SHP77 treated with DMSO at 0.1 percent for 48 hours (cell line): ENCODE data around the gene PTBP3.
A peak's percentile ranks its signal among the peaks of the same experiment; 100 is the strongest.
"Not testable (repeated sequence)": the region's sequence is repeated elsewhere in the genome, so short reads cannot be mapped to it uniquely, and the experiment has no call there.

ENCODE experiments used
- DNase-seq: peaks from one replicate; lab custom pipeline; 2025; lab: John Stamatoyannopoulos, UW

The PTBP3 gene, protein sequence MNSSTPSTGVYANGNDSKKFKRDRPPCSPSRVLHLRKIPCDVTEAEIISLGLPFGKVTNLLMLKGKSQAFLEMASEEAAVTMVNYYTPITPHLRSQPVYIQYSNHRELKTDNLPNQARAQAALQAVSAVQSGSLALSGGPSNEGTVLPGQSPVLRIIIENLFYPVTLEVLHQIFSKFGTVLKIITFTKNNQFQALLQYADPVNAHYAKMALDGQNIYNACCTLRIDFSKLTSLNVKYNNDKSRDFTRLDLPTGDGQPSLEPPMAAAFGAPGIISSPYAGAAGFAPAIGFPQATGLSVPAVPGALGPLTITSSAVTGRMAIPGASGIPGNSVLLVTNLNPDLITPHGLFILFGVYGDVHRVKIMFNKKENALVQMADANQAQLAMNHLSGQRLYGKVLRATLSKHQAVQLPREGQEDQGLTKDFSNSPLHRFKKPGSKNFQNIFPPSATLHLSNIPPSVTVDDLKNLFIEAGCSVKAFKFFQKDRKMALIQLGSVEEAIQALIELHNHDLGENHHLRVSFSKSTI

DNA sequence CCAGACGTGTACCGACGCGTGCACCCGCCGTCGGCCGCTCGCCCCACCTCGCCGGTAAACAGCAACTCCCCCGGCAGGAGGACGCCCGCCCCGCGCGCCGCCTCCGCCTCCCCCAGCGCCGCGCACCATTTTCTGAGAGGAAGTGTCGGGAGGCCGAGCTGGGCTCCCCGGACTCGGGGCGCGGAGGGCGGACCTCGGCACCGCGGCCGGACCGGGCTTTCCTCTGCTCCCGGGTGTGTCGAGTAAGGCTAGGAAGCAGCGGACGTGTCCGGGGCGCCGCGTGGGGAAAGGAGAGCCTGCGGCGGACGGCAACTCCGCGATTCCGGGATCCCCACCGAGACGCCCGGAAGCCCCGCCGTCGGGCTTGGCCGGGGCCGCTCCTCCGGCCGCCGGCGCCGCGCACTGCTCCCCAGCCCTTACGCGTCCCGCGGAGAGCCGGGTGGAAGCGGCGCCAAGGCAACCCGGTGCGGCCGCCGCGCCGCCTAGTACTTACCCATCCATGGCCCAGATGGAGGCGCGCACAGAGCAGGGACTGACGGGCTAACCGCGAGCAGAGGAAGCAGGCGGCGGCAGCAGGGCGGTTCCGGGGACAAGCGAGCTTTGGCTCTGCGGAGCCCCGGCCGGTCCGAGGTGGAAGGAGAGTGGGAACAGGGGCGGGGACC lies at the start of gene PTBP3:
Gene PTBP3, minus strand, starts transcription at position 643 of the 662 bp plus-strand sequence. CDS start 35,754 bp downstream, outside the sequence.
- no peak for DNase-seq

DNA sequence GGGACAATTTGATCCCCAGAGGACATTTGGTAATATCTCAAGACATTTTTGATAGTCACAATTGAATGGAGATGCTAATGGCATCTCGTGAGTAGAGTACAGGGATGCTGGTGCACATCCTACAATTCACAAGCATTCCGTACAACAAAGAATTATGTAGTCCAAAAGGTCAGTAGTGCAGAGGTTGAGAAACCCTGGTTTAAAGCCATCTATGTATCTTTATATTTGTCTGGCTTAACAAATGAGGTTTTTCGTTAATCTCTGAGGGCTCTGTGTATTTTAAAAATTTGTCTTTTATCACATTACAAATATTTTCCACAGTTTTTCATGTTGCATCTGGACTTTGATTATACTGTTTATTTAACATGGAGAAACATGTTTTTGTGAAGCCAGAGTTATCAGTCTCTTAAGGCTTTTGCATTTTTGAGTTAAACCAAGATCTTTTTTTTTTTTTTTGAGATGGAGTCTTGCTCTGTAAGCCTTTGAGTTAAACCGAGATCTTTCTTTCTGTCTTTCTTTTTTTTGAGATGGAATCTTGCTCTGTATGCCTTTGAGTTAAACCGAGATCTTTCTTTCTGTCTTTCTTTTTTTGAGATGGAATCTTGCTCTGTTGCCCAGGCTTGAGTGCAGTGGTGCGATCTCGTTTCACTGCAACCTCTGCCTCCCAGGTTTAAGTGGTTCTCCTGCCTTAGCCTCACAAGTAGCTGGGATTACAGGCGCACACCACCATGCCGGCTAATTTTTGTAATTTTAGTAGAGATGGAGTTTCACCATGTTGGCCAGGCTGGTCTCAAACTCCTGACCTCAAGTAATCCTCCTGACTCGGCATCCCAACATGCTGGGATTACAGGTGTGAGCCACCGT lies 49.3 kb upstream of the PTBP3 start:
- DNase-seq, result no peak

- no peak for DNase-seq
Observed at GRCh38 chr9:112382066-112382465, 48.6 kb upstream of the PTBP3 start.

- DNase-seq, result no peak
Observed at GRCh38 chr9:112380825-112381221, 47.4 kb upstream of the PTBP3 start.

GRCh38 chr9:112380102-112380824 lies 46.8 kb upstream of the PTBP3 start, which contains the start of gene HSDL2:
HSDL2 (plus strand) TSS chr9:112380108; CDS start chr9:112380164, 56 bp downstream.
- no peak for DNase-seq

DNA sequence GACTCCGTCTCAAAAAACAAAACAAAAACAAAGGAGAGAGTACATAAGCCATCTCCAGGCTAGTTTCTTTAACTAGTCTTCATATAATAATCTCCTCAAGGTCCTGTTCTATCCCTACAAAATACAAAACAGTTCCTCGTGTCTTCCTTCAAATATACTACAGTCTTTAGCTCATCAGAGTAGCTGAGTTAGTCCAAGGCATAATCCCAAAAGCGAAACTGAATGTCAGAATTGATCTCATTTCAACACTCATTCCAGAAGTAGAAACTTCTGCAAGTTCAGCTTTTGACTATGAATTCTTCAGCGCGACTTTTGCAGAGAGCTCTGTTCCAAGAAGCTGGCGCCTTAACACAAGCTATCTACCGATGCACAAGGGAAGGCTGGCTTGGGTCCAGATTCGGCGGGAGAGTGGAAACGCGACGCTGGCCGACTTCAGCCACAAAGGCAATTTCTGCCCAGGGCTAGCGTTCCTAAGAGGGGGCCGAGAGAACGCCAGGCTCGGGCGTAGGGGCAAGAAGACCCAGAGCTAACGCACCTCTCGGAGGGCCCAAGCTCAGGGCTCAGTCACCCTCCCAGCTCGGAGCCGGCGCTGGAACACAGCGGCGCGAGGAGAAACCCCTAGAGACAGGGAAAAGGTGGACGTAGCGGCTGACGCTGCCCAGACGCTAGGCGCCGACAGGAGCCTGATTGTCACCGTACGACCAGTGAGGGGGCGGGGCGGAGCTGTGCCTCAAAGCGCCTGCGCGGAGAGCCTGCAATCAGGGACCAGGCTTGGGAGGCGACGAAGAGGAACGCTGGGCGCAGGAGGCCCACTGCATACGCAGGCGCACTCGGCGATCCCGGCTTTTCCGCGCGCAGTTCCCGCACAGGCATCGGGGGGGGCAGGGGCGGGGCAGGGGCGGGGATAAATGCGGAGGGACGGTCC lies 46.0 kb upstream of the PTBP3 start:
- peak; percentile 94 for DNase-seq

GRCh38 chr9:112378328-112379176 lies 45.1 kb upstream of the PTBP3 start:
- DNase-seq, result no peak

DNA sequence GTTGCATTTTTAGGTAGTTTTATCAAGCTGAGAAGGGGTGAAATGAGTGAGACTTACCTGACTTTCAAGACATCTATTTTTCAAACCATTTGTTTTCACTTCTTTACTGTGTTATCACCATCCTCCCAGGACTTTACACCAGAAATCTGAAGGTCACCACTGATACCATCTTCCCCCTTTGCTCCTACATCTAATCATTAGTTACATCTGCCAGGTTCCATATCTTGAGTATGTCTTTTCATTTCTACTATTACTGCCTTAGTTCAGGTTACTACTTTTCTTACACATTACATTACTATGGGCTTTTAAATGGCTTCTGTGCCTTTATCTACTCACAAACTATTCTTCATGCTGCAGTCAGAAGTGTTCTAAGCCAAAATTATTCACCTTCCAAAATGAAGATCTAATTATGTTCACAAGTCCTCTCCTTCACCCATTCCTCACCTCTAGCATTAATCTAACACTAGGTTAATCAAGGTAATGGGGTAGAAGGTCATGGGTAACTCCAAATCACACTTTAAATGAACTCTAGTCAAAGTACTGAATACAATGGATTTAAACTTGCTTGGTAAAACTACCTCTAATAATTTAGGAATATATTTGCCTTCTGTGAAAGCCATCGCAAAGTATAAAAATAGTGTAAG lies 44.4 kb upstream of the PTBP3 start:
- DNase-seq, result no peak

DNA sequence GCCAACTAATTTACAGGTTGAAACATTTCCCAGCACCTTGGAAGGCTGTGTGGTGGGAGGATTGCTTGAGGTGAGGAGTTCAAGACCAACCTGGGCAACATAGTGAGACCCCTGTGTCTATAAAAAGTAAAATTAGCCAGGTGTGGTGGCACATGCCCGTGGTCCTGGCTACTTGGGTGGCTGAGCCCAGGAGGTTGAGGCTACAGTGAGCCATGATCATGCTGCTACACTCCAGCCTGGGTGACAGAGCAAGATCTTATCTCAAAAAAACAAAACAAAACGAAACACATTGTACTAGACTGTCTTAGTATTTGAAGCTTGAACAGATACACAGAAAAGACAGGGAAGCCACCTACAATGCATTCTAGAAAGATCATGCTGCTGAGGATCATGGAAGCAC lies 43.7 kb upstream of the PTBP3 start:
- no peak for DNase-seq

- no peak for DNase-seq
Observed at GRCh38 chr9:112375361-112375760, 41.9 kb upstream of the PTBP3 start.

GRCh38 chr9:112374232-112374631 lies 40.8 kb upstream of the PTBP3 start:
- not testable (repeated sequence) for DNase-seq

DNA sequence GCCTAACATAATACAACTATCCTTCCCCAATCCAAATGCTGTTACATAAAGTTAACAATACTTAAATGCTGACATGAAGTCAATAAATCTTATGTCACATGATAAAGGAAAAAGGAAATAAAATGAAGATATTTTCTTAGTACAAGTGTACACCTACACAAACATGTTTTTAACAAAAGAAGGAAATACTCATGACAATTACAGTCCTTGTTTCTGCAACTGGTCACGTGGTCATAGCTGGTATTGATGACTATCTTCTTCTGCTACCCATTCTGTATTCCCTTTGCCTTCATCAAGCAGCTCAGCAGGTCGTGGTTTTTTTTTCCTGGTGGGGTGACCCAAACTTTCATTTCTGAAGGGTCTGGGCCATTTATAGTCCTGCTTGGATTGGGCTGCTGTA lies 40.2 kb upstream of the PTBP3 start:
- DNase-seq, result not testable (repeated sequence)

DNA sequence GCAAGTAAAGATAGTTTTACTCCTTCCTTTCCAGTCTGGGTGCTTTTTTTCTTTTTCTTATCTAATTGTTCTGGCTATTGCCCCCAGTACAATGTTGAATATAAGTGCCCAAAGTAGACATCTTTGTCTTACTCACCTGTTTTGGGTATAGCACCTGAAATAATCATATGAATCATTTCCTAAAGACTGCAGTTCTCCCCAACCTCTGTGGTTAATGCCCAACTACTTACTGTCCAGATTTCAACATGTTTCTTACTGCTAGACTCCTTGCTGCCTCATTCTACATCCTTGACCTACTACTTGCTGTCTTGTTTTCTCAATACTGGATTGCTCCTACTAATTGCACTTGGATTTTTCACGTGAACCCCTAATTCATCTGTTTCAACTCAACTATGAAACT lies 37.6 kb upstream of the PTBP3 start:
- no peak for DNase-seq

DNA sequence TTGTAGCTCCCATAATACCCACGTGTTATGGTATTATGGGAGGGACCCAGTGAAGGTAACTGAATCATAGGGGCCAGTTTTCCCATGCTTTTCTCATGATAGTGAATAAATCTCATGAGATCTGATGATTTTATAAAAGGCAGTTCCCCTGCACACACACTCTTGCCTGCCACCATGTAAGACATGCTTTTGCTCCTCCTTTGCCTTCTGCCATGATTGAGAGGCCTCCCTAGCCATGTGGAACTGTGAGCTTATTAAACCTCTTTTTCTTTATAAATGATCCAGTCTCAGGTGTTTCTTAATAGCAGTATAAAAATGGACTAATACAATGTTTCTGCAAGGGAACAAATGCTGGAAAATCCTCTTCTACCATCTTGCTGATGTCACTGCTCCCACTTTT lies 36.4 kb upstream of the PTBP3 start:
- DNase-seq, result no peak

GRCh38 chr9:112367465-112367864 lies 34.0 kb upstream of the PTBP3 start:
- DNase-seq, result no peak

DNA sequence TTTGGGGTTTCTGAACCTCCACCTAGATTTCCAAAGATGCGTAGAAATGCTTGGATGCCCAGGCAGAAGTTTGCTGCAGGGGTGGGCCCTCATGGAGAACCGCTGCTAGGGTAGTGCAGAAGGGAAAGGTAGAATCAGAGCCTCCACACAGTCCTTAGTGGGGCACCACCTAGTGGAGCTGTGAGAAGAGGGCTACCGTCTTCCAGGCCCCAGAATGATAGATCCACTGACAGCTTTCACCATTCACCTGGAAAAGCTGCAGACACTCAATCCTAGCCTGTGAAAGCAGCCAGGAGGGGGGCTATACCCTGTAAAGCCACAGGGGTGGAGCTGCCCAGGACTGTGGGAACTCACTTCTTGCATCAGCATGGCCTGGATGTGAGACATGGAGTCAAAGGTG lies 33.2 kb upstream of the PTBP3 start:
- DNase-seq, result no peak

GRCh38 chr9:112365257-112365656 lies 31.8 kb upstream of the PTBP3 start:
- not testable (repeated sequence) for DNase-seq

DNA sequence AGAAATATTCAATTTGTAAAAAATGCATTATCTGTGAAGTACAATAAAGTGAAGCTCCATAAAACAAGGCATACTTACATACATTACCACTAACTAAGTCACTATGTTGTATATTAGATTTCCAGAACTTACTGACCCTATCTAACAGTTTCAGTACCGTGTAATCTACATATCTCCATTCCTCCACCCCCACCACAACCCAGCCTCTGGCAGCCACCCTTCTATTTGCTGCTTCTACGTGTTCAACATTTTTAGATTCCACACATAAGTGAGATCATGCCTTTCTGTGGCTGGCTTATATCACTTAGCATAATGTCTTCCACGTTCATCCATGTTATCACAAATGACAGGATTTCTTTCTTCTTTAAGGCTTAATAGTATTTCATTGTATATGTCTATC lies 31.3 kb upstream of the PTBP3 start:
- no peak for DNase-seq

GRCh38 chr9:112361601-112362000 lies 28.2 kb upstream of the PTBP3 start:
- no peak for DNase-seq
